ENCODE data around the gene EPGN.

Gene EPGN

GRCh38 chr4:74292111-74292870 lies 16.0 kb upstream of the EPGN start:
- TF ChIP-seq, protein P1, sequence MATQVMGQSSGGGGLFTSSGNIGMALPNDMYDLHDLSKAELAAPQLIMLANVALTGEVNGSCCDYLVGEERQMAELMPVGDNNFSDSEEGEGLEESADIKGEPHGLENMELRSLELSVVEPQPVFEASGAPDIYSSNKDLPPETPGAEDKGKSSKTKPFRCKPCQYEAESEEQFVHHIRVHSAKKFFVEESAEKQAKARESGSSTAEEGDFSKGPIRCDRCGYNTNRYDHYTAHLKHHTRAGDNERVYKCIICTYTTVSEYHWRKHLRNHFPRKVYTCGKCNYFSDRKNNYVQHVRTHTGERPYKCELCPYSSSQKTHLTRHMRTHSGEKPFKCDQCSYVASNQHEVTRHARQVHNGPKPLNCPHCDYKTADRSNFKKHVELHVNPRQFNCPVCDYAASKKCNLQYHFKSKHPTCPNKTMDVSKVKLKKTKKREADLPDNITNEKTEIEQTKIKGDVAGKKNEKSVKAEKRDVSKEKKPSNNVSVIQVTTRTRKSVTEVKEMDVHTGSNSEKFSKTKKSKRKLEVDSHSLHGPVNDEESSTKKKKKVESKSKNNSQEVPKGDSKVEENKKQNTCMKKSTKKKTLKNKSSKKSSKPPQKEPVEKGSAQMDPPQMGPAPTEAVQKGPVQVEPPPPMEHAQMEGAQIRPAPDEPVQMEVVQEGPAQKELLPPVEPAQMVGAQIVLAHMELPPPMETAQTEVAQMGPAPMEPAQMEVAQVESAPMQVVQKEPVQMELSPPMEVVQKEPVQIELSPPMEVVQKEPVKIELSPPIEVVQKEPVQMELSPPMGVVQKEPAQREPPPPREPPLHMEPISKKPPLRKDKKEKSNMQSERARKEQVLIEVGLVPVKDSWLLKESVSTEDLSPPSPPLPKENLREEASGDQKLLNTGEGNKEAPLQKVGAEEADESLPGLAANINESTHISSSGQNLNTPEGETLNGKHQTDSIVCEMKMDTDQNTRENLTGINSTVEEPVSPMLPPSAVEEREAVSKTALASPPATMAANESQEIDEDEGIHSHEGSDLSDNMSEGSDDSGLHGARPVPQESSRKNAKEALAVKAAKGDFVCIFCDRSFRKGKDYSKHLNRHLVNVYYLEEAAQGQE (IDR thresholded peaks at IDR 0.05; ENCODE audit: insufficient read depth in 1 of 2, low read depth in 2 of 2, low read length in 2 of 2): no peak
- TF ChIP-seq POLR2AphosphoS5 (IDR thresholded peaks at IDR 0.05; ENCODE audit: low read depth, low read length): no peak
- no peak for TF ChIP-seq FOXP2 (optimal IDR thresholded peaks at IDR 0.05; ENCODE audit: borderline replicate concordance, extremely low read depth, extremely low read length, insufficient read depth)
- TF ChIP-seq SIN3A (IDR thresholded peaks at IDR 0.05; ENCODE audit: borderline replicate concordance, insufficient read depth, low read length): no peak
- TF ChIP-seq TAF1 (IDR thresholded peaks at IDR 0.05; ENCODE audit: borderline replicate concordance, insufficient read depth, low read length): no peak

DNA sequence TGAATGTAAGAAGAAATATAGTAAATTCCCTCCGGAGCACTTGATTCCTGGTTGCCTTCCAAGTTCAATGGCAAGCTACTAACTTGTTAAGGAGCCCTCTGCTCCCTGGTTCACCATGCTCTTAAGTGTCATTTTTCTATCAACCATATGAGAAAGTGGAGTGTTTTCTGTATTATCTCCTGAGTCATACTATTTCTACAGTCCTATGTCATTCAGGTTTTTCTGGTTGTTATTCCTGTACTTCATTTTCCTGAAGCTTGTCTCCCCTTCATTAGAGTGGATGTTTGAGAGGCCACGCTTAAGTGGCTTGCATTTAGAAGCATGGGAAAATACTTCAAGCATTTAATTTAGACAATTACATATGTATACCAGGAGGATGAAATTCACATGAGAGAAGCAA lies 14.7 kb upstream of the EPGN start:
- TF ChIP-seq POLR2AphosphoS5 (IDR thresholded peaks at IDR 0.05; ENCODE audit: low read depth, low read length) (no peak), SIN3A (IDR thresholded peaks at IDR 0.05; ENCODE audit: borderline replicate concordance, insufficient read depth, low read length) (no peak), TAF1 (IDR thresholded peaks at IDR 0.05; ENCODE audit: borderline replicate concordance, insufficient read depth, low read length) (no peak), FOXP2 (optimal IDR thresholded peaks at IDR 0.05; ENCODE audit: borderline replicate concordance, extremely low read depth, extremely low read length, insufficient read depth) (no peak)
- TF ChIP-seq, protein P1 (IDR thresholded peaks at IDR 0.05; ENCODE audit: insufficient read depth in 1 of 2, low read depth in 2 of 2, low read length in 2 of 2): no peak

DNA sequence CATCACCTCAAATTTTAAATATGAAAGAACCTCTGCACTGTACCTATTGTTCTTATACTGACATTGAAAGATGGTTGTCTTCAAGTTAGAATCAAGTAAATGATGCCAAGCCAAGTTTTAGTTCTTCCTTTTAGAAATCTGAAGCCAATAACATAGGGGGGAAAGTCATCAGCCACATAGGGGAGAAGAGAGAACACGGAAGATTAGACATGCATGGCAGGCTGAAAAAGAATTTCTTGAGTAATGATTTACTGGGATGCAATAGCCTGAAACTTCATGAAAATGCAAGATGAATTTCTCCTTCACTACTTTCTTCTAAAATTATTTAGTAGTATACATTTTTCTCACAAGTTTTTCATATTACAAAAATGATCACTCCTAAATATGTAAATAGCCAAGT lies 13.6 kb upstream of the EPGN start:
- TF ChIP-seq FOXP2 (optimal IDR thresholded peaks at IDR 0.05; ENCODE audit: borderline replicate concordance, extremely low read depth, extremely low read length, insufficient read depth): no peak
- TF ChIP-seq SIN3A (IDR thresholded peaks at IDR 0.05; ENCODE audit: borderline replicate concordance, insufficient read depth, low read length): no peak
- TF ChIP-seq TAF1 (IDR thresholded peaks at IDR 0.05; ENCODE audit: borderline replicate concordance, insufficient read depth, low read length): no peak
- no peak for TF ChIP-seq POLR2AphosphoS5 (IDR thresholded peaks at IDR 0.05; ENCODE audit: low read depth, low read length)
- TF ChIP-seq, protein P1 (IDR thresholded peaks at IDR 0.05; ENCODE audit: insufficient read depth in 1 of 2, low read depth in 2 of 2, low read length in 2 of 2): no peak

DNA sequence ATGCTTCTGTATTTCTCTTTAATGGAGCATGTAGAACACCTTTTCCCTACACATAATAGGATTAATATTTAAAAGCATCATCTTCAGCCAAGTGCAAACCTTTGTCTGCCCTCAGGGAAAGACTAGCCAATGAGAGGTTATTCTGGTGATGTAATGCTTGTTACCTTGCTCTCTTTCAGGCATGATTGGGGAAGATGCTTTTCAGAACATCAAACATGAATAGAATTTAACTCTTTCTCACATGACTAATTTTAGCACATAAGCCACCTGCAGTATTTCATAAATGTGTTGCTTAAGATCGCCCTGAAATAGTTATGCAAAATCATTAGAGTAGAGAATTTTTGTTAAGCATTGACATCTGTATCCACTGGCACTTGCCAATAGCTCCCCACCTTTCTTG lies 10.7 kb upstream of the EPGN start:
- TF ChIP-seq TAF1 (IDR thresholded peaks at IDR 0.05; ENCODE audit: borderline replicate concordance, insufficient read depth, low read length) (no peak), POLR2AphosphoS5 (IDR thresholded peaks at IDR 0.05; ENCODE audit: low read depth, low read length) (no peak), FOXP2 (optimal IDR thresholded peaks at IDR 0.05; ENCODE audit: borderline replicate concordance, extremely low read depth, extremely low read length, insufficient read depth) (no peak), SIN3A (IDR thresholded peaks at IDR 0.05; ENCODE audit: borderline replicate concordance, insufficient read depth, low read length) (no peak)
- TF ChIP-seq, protein P1 (IDR thresholded peaks at IDR 0.05; ENCODE audit: insufficient read depth in 1 of 2, low read depth in 2 of 2, low read length in 2 of 2): no peak
